ENCODE data around the gene PGM3. TPM values are rescaled to one million over a fixed set of nuclear protein-coding genes. Genes with fewer than 3 reads are reported as not detected.

PGM3 gene
- total RNA-seq, 1 experiment from 2014 or later: 28.0 TPM

- no peak for DNase-seq
- Histone ChIP-seq H3K79me2 (ENCODE audit: low read length) (peaks cover 3% of the 10 kb centered on the region; the same call in 1 of the 2 replicates), H3K4me2 (ENCODE audit: low read depth, low read length, poor library complexity, severe bottlenecking) (no peak overlapping the region), H3K9me3 (ENCODE audit: low read length) (no peaks in the 10 kb centered on the region), H2AFZ (ENCODE audit: low read length) (no peak overlapping the region), H3K27me3 (ENCODE audit: low read length) (no peaks in the 10 kb centered on the region), H4K20me1 (ENCODE audit: insufficient read depth, low read depth, low read length) (no peaks in the 10 kb centered on the region), H3K9ac (ENCODE audit: low read length) (no peak overlapping the region), H3K27ac (ENCODE audit: low read length) (no peak overlapping the region), H3K9me2 (replicated peaks; ENCODE audit: insufficient read depth, low read length) (no peaks in the 10 kb centered on the region), H3K4me1 (ENCODE audit: low read length) (peaks cover 7% of the 10 kb centered on the region), H3K36me3 (ENCODE audit: insufficient read depth, low read length) (peaks cover 56% of the 10 kb centered on the region), H3K4me3 (ENCODE audit: low read length) (no peak overlapping the region)
These were observed 16.8 kb downstream of the PGM3 start for GRCh38 chr6:83176246-83176645.

- Histone ChIP-seq H3K79me2 (ENCODE audit: low read length) (no peaks in the 10 kb centered on the region), H3K36me3 (ENCODE audit: insufficient read depth, low read length) (peaks cover 73% of the 10 kb centered on the region)
These were observed 23.6 kb downstream of the PGM3 start for GRCh38 chr6:83169511-83169910.

GRCh38 chr6:83169106-83169505, 24.0 kb downstream of the PGM3 start:
- Histone ChIP-seq H3K36me3 (ENCODE audit: insufficient read depth, low read length) (peaks cover 70% of the 10 kb centered on the region), H3K4me2 (ENCODE audit: low read depth, low read length, poor library complexity, severe bottlenecking) (no peak overlapping the region), H3K27me3 (ENCODE audit: low read length) (no peaks in the 10 kb centered on the region), H3K9me3 (ENCODE audit: low read length) (no peaks in the 10 kb centered on the region), H3K9me2 (replicated peaks; ENCODE audit: insufficient read depth, low read length) (no peaks in the 10 kb centered on the region), H2AFZ (ENCODE audit: low read length) (no peak overlapping the region), H4K20me1 (ENCODE audit: insufficient read depth, low read depth, low read length) (no peaks in the 10 kb centered on the region), H3K27ac (ENCODE audit: low read length) (no peak overlapping the region), H3K79me2 (ENCODE audit: low read length) (no peaks in the 10 kb centered on the region), H3K4me1 (ENCODE audit: low read length) (no peaks in the 10 kb centered on the region), H3K9ac (ENCODE audit: low read length) (no peak overlapping the region), H3K4me3 (ENCODE audit: low read length) (no peak overlapping the region)
- no peak for DNase-seq

More at GRCh38 chr6:83169511-83169910, 23.6 kb downstream of the PGM3 start:
- no peaks in the 10 kb centered on the region for H3K27me3 ChIP-seq (ENCODE audit: low read length)
- H3K9ac ChIP-seq (ENCODE audit: low read length): no peak overlapping the region
- no peaks in the 10 kb centered on the region for H3K9me2 ChIP-seq (replicated peaks; ENCODE audit: insufficient read depth, low read length)
- no peak overlapping the region for H3K27ac ChIP-seq (ENCODE audit: low read length)
- H3K4me1 ChIP-seq (ENCODE audit: low read length): no peaks in the 10 kb centered on the region
- no peak overlapping the region for H3K4me2 ChIP-seq (ENCODE audit: low read depth, low read length, poor library complexity, severe bottlenecking)
- H4K20me1 ChIP-seq (ENCODE audit: insufficient read depth, low read depth, low read length): no peaks in the 10 kb centered on the region
- no peak for DNase-seq
- H3K9me3 ChIP-seq (ENCODE audit: low read length): no peaks in the 10 kb centered on the region
- H3K4me3 ChIP-seq (ENCODE audit: low read length): no peak overlapping the region
- H2AFZ ChIP-seq (ENCODE audit: low read length): no peak overlapping the region

- Histone ChIP-seq H2AFZ (ENCODE audit: low read length) (no peak overlapping the region), H3K4me1 (ENCODE audit: low read length) (no peaks in the 10 kb centered on the region), H3K27me3 (ENCODE audit: low read length) (no peaks in the 10 kb centered on the region), H3K36me3 (ENCODE audit: insufficient read depth, low read length) (peaks cover 70% of the 10 kb centered on the region), H3K4me2 (ENCODE audit: low read depth, low read length, poor library complexity, severe bottlenecking) (no peak overlapping the region), H3K27ac (ENCODE audit: low read length) (no peak overlapping the region), H3K9me3 (ENCODE audit: low read length) (no peaks in the 10 kb centered on the region), H3K4me3 (ENCODE audit: low read length) (no peak overlapping the region), H3K9me2 (replicated peaks; ENCODE audit: insufficient read depth, low read length) (no peaks in the 10 kb centered on the region), H3K79me2 (ENCODE audit: low read length) (no peaks in the 10 kb centered on the region), H4K20me1 (ENCODE audit: insufficient read depth, low read depth, low read length) (no peaks in the 10 kb centered on the region), H3K9ac (ENCODE audit: low read length) (no peak overlapping the region)
- no peak for DNase-seq
These were observed 24.5 kb downstream of the PGM3 start for GRCh38 chr6:83168556-83168955.

GRCh38 chr6:83167726-83168278, 25.3 kb downstream of the PGM3 start:
- peaks cover 66% of the 10 kb centered on the region for H3K36me3 ChIP-seq (ENCODE audit: insufficient read depth, low read length)
- H3K27me3 ChIP-seq (ENCODE audit: low read length): no peaks in the 10 kb centered on the region
- H3K4me3 ChIP-seq (ENCODE audit: low read length): no peak overlapping the region
- no peak overlapping the region for H3K4me2 ChIP-seq (ENCODE audit: low read depth, low read length, poor library complexity, severe bottlenecking)
- H2AFZ ChIP-seq (ENCODE audit: low read length): no peak overlapping the region
- no peaks in the 10 kb centered on the region for H3K79me2 ChIP-seq (ENCODE audit: low read length)
- no peak overlapping the region for H3K9ac ChIP-seq (ENCODE audit: low read length)
- H3K9me2 ChIP-seq (replicated peaks; ENCODE audit: insufficient read depth, low read length): no peaks in the 10 kb centered on the region
- no peaks in the 10 kb centered on the region for H3K9me3 ChIP-seq (ENCODE audit: low read length)
- no peak for DNase-seq
- H3K27ac ChIP-seq (ENCODE audit: low read length): no peak overlapping the region
- no peaks in the 10 kb centered on the region for H4K20me1 ChIP-seq (ENCODE audit: insufficient read depth, low read depth, low read length)
- no peaks in the 10 kb centered on the region for H3K4me1 ChIP-seq (ENCODE audit: low read length)

GRCh38 chr6:83160167-83160566, 32.9 kb downstream of the PGM3 start:
- Histone ChIP-seq H3K4me1 (ENCODE audit: low read length) (no peaks in the 10 kb centered on the region), H3K9ac (ENCODE audit: low read length) (no peak overlapping the region), H4K20me1 (ENCODE audit: insufficient read depth, low read depth, low read length) (no peaks in the 10 kb centered on the region), H3K79me2 (ENCODE audit: low read length) (no peaks in the 10 kb centered on the region), H3K9me2 (replicated peaks; ENCODE audit: insufficient read depth, low read length) (no peaks in the 10 kb centered on the region), H3K27ac (ENCODE audit: low read length) (no peak overlapping the region), H3K4me3 (ENCODE audit: low read length) (no peak overlapping the region), H3K27me3 (ENCODE audit: low read length) (no peaks in the 10 kb centered on the region), H3K36me3 (ENCODE audit: insufficient read depth, low read length) (peaks cover 35% of the 10 kb centered on the region; the same call in 1 of the 2 replicates), H3K9me3 (ENCODE audit: low read length) (no peaks in the 10 kb centered on the region), H2AFZ (ENCODE audit: low read length) (no peak overlapping the region), H3K4me2 (ENCODE audit: low read depth, low read length, poor library complexity, severe bottlenecking) (no peak overlapping the region)
- DNase-seq: no peak

GRCh38 chr6:83155794-83156193, 37.3 kb downstream of the PGM3 start:
- no peaks in the 10 kb centered on the region for H4K20me1 ChIP-seq (ENCODE audit: insufficient read depth, low read depth, low read length)

GRCh38 chr6:83153883-83154521, 39.1 kb downstream of the PGM3 start:
- Histone ChIP-seq H2AFZ (ENCODE audit: low read length) (no peak overlapping the region), H3K9me2 (replicated peaks; ENCODE audit: insufficient read depth, low read length) (no peaks in the 10 kb centered on the region), H3K36me3 (ENCODE audit: insufficient read depth, low read length) (peaks cover 44% of the 10 kb centered on the region; the same call in 1 of the 2 replicates)

More at GRCh38 chr6:83155794-83156193, 37.3 kb downstream of the PGM3 start:
- Histone ChIP-seq H3K9ac (ENCODE audit: low read length) (no peak overlapping the region), H3K36me3 (ENCODE audit: insufficient read depth, low read length) (peaks cover 55% of the 10 kb centered on the region; the same call in 1 of the 2 replicates), H3K4me1 (ENCODE audit: low read length) (no peaks in the 10 kb centered on the region), H3K27me3 (ENCODE audit: low read length) (no peaks in the 10 kb centered on the region), H3K27ac (ENCODE audit: low read length) (no peak overlapping the region), H3K9me3 (ENCODE audit: low read length) (no peaks in the 10 kb centered on the region), H3K9me2 (replicated peaks; ENCODE audit: insufficient read depth, low read length) (no peaks in the 10 kb centered on the region), H2AFZ (ENCODE audit: low read length) (no peak overlapping the region), H3K4me2 (ENCODE audit: low read depth, low read length, poor library complexity, severe bottlenecking) (no peak overlapping the region), H3K4me3 (ENCODE audit: low read length) (no peak overlapping the region), H3K79me2 (ENCODE audit: low read length) (no peaks in the 10 kb centered on the region)
- no peak for DNase-seq

More at GRCh38 chr6:83153883-83154521, 39.1 kb downstream of the PGM3 start:
- H3K79me2 ChIP-seq (ENCODE audit: low read length): no peaks in the 10 kb centered on the region
- H3K9ac ChIP-seq (ENCODE audit: low read length): no peak overlapping the region
- H3K4me3 ChIP-seq (ENCODE audit: low read length): no peak overlapping the region
- no peaks in the 10 kb centered on the region for H3K27me3 ChIP-seq (ENCODE audit: low read length)
- no peak overlapping the region for H3K27ac ChIP-seq (ENCODE audit: low read length)
- H3K4me1 ChIP-seq (ENCODE audit: low read length): no peaks in the 10 kb centered on the region
- no peak overlapping the region for H3K4me2 ChIP-seq (ENCODE audit: low read depth, low read length, poor library complexity, severe bottlenecking)
- DNase-seq: no peak
- no peaks in the 10 kb centered on the region for H3K9me3 ChIP-seq (ENCODE audit: low read length)
- no peaks in the 10 kb centered on the region for H4K20me1 ChIP-seq (ENCODE audit: insufficient read depth, low read depth, low read length)
